Astrocyte (in vitro differentiated cells and primary cell): ENCODE results near the gene ATXN10. TPM values are rescaled to one million over a fixed set of nuclear protein-coding genes. Genes with fewer than 3 reads are reported as not detected.
A peak's percentile ranks its signal among the peaks of the same experiment; 100 is the strongest.

ENCODE experiments used
- DNase-seq: peaks from one replicate; pipeline ENCODE4 v3.0.0-alpha.2; 2010; ENCODE audit warnings: low read depth
- FAIRE-seq: peaks from 2 replicates; lab custom pipeline; 2011; peaks lifted over from hg19 to GRCh38; lab: Jason Lieb, UNC
- H2AFZ ChIP-seq: 2 replicates; pipeline ENCODE4 v1.6.0; 2012; ENCODE audit warnings: low read depth, low read length, inconsistent platforms
- H3K27ac ChIP-seq: 2 replicates; pipeline ENCODE4 v1.5.1; 2011; ENCODE audit warnings: low read depth, low read length, inconsistent platforms
- H3K27me3 ChIP-seq: 2 replicates; pipeline ENCODE4 v1.6.0; 2011; ENCODE audit warnings: low read length, inconsistent platforms; ENCODE audit not compliant: insufficient read depth
- H3K36me3 ChIP-seq: 2 replicates; pipeline ENCODE4 v1.5.1; 2011; ENCODE audit warnings: low read length, inconsistent platforms; ENCODE audit not compliant: insufficient read depth
- H3K4me1 ChIP-seq: 2 replicates; pipeline ENCODE4 v1.5.1; 2011; ENCODE audit warnings: low read length, inconsistent platforms; ENCODE audit not compliant: insufficient read depth
- H3K4me2 ChIP-seq: 2 replicates; pipeline ENCODE4 v1.6.0; 2012; ENCODE audit warnings: low read length, inconsistent platforms
- H3K4me3 ChIP-seq: 2 replicates; pipeline ENCODE4 v1.5.1; 2011; ENCODE audit warnings: low read depth, mild to moderate bottlenecking, low read length, inconsistent platforms; ENCODE audit not compliant: insufficient read depth
- H3K79me2 ChIP-seq: 2 replicates; pipeline ENCODE4 v1.6.0; 2012; ENCODE audit warnings: mild to moderate bottlenecking, low read length, inconsistent platforms; ENCODE audit not compliant: insufficient read depth
- H3K9ac ChIP-seq: 2 replicates; pipeline ENCODE4 v1.6.0; 2012; ENCODE audit warnings: mild to moderate bottlenecking, low read length, inconsistent platforms
- H3K9me3 ChIP-seq: 2 replicates; pipeline ENCODE4 v1.5.1; 2012; ENCODE audit warnings: low read depth, mild to moderate bottlenecking, low read length, inconsistent platforms; ENCODE audit not compliant: insufficient read depth
- H4K20me1 ChIP-seq: 2 replicates; pipeline ENCODE4 v1.6.0; 2012; ENCODE audit warnings: low read length, inconsistent platforms; ENCODE audit not compliant: insufficient read depth
- H3K27ac Mint-ChIP-seq: one replicate; pipeline ENCODE4 v1.8.0; 2021; ENCODE audit warnings: mild to moderate bottlenecking, mixed read lengths; ENCODE audit not compliant: unreplicated experiment
- H3K27me3 Mint-ChIP-seq: one replicate; pipeline ENCODE4 v1.8.0; 2021; ENCODE audit warnings: low read depth, mixed read lengths; ENCODE audit not compliant: unreplicated experiment
- H3K36me3 Mint-ChIP-seq: one replicate; pipeline ENCODE4 v1.8.0; 2021; ENCODE audit warnings: low read depth, mixed read lengths; ENCODE audit not compliant: unreplicated experiment
- H3K4me1 Mint-ChIP-seq: one replicate; pipeline ENCODE4 v1.8.0; 2021; ENCODE audit warnings: low read depth, mixed read lengths; ENCODE audit not compliant: unreplicated experiment
- H3K4me3 Mint-ChIP-seq: one replicate; pipeline ENCODE4 v1.8.0; 2021; ENCODE audit warnings: mild to moderate bottlenecking, moderate library complexity, mixed read lengths; ENCODE audit not compliant: unreplicated experiment
- H3K9me3 Mint-ChIP-seq: one replicate; pipeline ENCODE4 v1.8.0; 2021; ENCODE audit warnings: mild to moderate bottlenecking, mixed read lengths; ENCODE audit not compliant: unreplicated experiment
- EZH2 ChIP-seq: IDR thresholded peaks from 2 replicates; pipeline ENCODE4 v1.6.1; 2012; ENCODE audit warnings: mild to moderate bottlenecking, low read length, inconsistent platforms; ENCODE audit not compliant: insufficient read depth
- total RNA-seq: library from RNA; stranded (reverse); gene quantifications from 2 replicates; pipeline ENCODE4 v1.2.1, GENCODE V29; 2021
- TF ChIP-seq, protein P1 (sequence below): IDR thresholded peaks from 2 replicates; pipeline ENCODE4 v1.5.1; 2011; ENCODE audit warnings: low read depth, mild to moderate bottlenecking, inconsistent platforms, low read length, moderate library complexity; ENCODE audit not compliant: insufficient read depth

The ATXN10 gene
- total RNA-seq, 1 donor from 2014 or later: 195 TPM

DNA sequence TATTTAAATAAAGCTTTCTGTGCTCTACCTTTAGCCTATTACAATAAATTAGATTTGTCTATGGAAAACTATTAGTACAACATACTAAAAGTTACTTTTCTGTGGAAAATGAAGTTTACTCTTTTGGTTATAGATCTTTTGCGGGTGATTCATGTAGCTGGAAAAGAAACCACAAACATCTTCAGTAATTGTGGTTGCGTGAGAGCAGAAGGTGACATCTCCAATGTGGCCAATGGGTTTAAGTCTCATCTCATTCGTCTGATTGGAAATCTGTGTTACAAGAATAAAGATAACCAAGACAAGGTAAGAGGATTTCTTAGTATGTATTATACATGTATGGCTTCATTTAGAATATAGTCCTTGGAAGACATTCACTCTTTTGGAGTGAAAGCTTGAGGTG lies 68.6 kb downstream of the ATXN10 start:
- Histone ChIP-seq H3K9me3 (no peaks in the 10 kb centered on the region), H4K20me1 (peaks cover 26% of the 10 kb centered on the region), H2AFZ (no peak overlapping the region), H3K9ac (no peak overlapping the region), H3K36me3 (peaks cover 39% of the 10 kb centered on the region), H3K79me2 (peaks cover 67% of the 10 kb centered on the region), H3K27me3 (no peaks in the 10 kb centered on the region), H3K4me1 (peaks cover 15% of the 10 kb centered on the region), H3K27ac (peak overlapping the region; percentile 30), H3K4me3 (no peak overlapping the region), H3K4me2 (no peak overlapping the region)
- H3K4me1 Mint-ChIP-seq: peaks cover 31% of the 10 kb centered on the region
- no peaks in the 10 kb centered on the region for H3K27me3 Mint-ChIP-seq
- DNase-seq: peak; percentile 81
- no peak overlapping the region for H3K4me3 Mint-ChIP-seq
- no peaks in the 10 kb centered on the region for H3K9me3 Mint-ChIP-seq
- peak overlapping the region; percentile 54 for H3K27ac Mint-ChIP-seq
- TF ChIP-seq, protein P1, sequence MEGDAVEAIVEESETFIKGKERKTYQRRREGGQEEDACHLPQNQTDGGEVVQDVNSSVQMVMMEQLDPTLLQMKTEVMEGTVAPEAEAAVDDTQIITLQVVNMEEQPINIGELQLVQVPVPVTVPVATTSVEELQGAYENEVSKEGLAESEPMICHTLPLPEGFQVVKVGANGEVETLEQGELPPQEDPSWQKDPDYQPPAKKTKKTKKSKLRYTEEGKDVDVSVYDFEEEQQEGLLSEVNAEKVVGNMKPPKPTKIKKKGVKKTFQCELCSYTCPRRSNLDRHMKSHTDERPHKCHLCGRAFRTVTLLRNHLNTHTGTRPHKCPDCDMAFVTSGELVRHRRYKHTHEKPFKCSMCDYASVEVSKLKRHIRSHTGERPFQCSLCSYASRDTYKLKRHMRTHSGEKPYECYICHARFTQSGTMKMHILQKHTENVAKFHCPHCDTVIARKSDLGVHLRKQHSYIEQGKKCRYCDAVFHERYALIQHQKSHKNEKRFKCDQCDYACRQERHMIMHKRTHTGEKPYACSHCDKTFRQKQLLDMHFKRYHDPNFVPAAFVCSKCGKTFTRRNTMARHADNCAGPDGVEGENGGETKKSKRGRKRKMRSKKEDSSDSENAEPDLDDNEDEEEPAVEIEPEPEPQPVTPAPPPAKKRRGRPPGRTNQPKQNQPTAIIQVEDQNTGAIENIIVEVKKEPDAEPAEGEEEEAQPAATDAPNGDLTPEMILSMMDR: no peak
- TF ChIP-seq EZH2: no peak
- peaks cover 23% of the 10 kb centered on the region for H3K36me3 Mint-ChIP-seq
- FAIRE-seq: no peak

DNA sequence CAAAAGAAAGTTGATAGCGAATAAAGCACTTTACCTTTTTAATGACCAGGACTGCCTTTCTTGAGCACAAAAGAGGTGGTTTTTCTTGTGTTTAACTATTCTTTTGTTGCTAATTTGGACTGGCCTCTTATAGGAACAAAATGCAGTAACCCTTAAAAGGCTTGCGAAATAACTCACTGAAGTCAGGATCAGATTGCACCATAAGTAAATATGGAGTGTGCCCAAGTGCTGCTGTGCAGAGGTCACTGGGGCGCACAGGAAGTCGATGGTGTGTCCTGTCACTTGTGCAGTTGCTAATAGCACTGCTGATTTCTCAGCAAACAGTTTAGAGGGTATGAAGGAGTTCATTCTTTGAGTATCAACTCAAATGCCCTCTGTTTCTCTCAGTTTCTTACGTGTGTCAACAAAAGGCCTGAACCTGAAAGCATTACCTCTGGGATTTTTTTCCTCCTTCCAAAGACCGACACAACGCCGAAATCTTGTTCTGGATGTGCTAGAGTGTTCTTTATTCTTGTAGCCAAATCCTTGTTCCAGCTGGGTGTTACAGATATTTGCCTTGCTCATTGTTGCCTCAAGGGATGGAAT lies 71.3 kb downstream of the ATXN10 start:
- H3K4me1 ChIP-seq: peaks cover 15% of the 10 kb centered on the region
- Mint-ChIP-seq H3K9me3 (no peaks in the 10 kb centered on the region), H3K27me3 (no peaks in the 10 kb centered on the region), H3K4me3 (no peak overlapping the region), H3K4me1 (peaks cover 29% of the 10 kb centered on the region), H3K36me3 (peaks cover 22% of the 10 kb centered on the region), H3K27ac (no peak overlapping the region)
- H3K9ac ChIP-seq: no peak overlapping the region
- H3K4me3 ChIP-seq: no peak overlapping the region
- DNase-seq (peak; percentile 17), FAIRE-seq (no peak)
- peaks cover 37% of the 10 kb centered on the region for H3K36me3 ChIP-seq
- H2AFZ ChIP-seq: no peak overlapping the region
- no peak for TF ChIP-seq EZH2
- TF ChIP-seq, protein P1: no peak
- H3K79me2 ChIP-seq: peaks cover 69% of the 10 kb centered on the region
- no peaks in the 10 kb centered on the region for H3K9me3 ChIP-seq
- H4K20me1 ChIP-seq: peaks cover 35% of the 10 kb centered on the region
- H3K4me2 ChIP-seq: peak overlapping the region; percentile 8
- no peak overlapping the region for H3K27ac ChIP-seq
- no peaks in the 10 kb centered on the region for H3K27me3 ChIP-seq

DNA sequence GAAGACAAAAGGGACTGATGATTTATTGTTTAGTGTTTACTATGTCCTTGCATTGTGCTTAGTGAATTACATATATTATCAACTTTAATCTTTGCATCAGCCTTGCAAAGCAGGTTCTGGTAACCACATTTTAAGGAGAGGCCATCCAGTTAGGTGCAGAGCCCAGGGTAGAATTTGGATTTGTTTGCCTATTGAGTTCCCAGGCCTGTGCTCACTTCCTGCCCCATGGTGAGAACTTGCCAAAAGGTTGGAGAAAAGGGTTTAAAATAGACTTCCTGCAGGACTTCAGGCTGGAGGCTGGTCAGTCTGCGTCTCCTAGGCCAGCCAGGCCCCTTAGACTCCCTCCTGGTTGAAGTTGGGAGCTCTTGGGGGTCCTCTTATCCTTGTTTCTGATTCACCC lies 72.1 kb downstream of the ATXN10 start:
- Mint-ChIP-seq H3K9me3 (no peaks in the 10 kb centered on the region), H3K4me3 (no peak overlapping the region), H3K4me1 (peaks cover 23% of the 10 kb centered on the region), H3K36me3 (peaks cover 21% of the 10 kb centered on the region), H3K27ac (no peak overlapping the region), H3K27me3 (no peaks in the 10 kb centered on the region)
- Histone ChIP-seq H3K79me2 (peaks cover 71% of the 10 kb centered on the region), H4K20me1 (peaks cover 35% of the 10 kb centered on the region), H3K4me1 (peaks cover 15% of the 10 kb centered on the region), H3K27me3 (no peaks in the 10 kb centered on the region), H3K9ac (no peak overlapping the region), H2AFZ (no peak overlapping the region), H3K9me3 (no peaks in the 10 kb centered on the region), H3K27ac (no peak overlapping the region), H3K4me3 (no peak overlapping the region), H3K36me3 (peaks cover 34% of the 10 kb centered on the region), H3K4me2 (peak overlapping the region; percentile 20)
- no peak for DNase-seq
- TF ChIP-seq, protein P1: no peak
- TF ChIP-seq EZH2: no peak
- FAIRE-seq: no peak
